ENCODE measurements around the gene TEAD3. TPM values are rescaled to one million over a fixed set of nuclear protein-coding genes. Genes with fewer than 3 reads are reported as not detected.

The TEAD3 gene
- total and polyA plus RNA-seq, 2 experiments from 2014 or later, result 15.0 to 26.5 TPM

DNA sequence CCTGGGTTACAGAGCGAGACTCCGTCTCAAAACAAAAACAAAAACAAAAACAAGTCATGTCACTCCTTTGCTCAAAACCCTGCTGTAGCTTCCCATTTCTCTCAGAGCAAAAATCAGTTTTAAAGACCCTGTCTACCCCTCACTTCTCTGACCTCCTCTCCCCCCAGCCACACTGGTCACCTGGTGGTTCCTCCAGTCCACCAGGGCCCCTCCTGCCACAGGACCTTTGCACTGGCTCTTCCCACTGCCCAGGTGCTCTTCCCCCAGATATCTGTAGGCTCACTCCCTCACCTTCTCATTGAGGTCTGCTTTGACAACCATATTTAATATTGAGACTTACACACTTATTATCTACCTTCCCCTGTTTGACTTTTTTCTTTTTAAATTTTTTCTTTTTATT, 4.9 kb upstream of the TEAD3 start:
- Mint-ChIP-seq H3K27me3 (ENCODE audit: insufficient read depth, low read depth, poor library complexity) (peaks cover 30% of the 10 kb centered on the region), H3K27ac (no peak overlapping the region), H3K9me3 (no peaks in the 10 kb centered on the region; the same call in 2 of the 3 replicates), H3K4me3 (no peak overlapping the region), H3K4me1 (peaks cover 39% of the 10 kb centered on the region), H3K36me3 (ENCODE audit: low read depth) (peaks cover 5% of the 10 kb centered on the region; the same call in 1 of the 3 replicates)
- no peak overlapping the region for H3K4me3 ChIP-seq
- H2AFZ ChIP-seq, result no peak overlapping the region
- no peaks in the 10 kb centered on the region for H3K36me3 ChIP-seq (ENCODE audit: insufficient read depth)
- H3K27ac ChIP-seq (ENCODE audit: low read depth), result no peak overlapping the region
- H3K4me1 ChIP-seq (ENCODE audit: insufficient read depth), result peaks cover 34% of the 10 kb centered on the region
- no peak overlapping the region for H3K4me2 ChIP-seq
- peaks cover 23% of the 10 kb centered on the region; the same call in 1 of the 2 replicates for H3F3A ChIP-seq (replicated peaks; ENCODE audit: low read depth)
- peaks cover 17% of the 10 kb centered on the region; the same call in 1 of the 2 replicates for H3K27me3 ChIP-seq (ENCODE audit: insufficient read depth)
- no peak for DNase-seq (ENCODE audit: low spot score)
- no peaks in the 10 kb centered on the region for H4K20me1 ChIP-seq (replicated peaks; ENCODE audit: insufficient read depth)
- H3K79me2 ChIP-seq (replicated peaks; ENCODE audit: insufficient read depth), result no peaks in the 10 kb centered on the region
- TF ChIP-seq EZH2phosphoT487 (IDR thresholded peaks at IDR 0.05; ENCODE audit: unreplicated experiment) (no peak), EZH2 (IDR thresholded peaks at IDR 0.05; ENCODE audit: low read depth, unreplicated experiment) (no peak), POLR2AphosphoS5 (IDR thresholded peaks at IDR 0.05; ENCODE audit: low read depth) (no peak), CREB1 (CRISPR knock-in tag; IDR thresholded peaks at IDR 0.05; ENCODE audit: low read depth) (no peak), STAT1 (IDR thresholded peaks at IDR 0.05; ENCODE audit: unreplicated experiment) (no peak), JUNB (IDR thresholded peaks at IDR 0.05; ENCODE audit: unreplicated experiment) (no peak), ZNF331 (CRISPR knock-in tag; IDR thresholded peaks at IDR 0.05; ENCODE audit: low read depth) (no peak), ETS1 (IDR thresholded peaks at IDR 0.05) (no peak), ZNF114 (CRISPR knock-in tag; IDR thresholded peaks at IDR 0.05) (no peak), NANOG (IDR thresholded peaks at IDR 0.05; ENCODE audit: borderline replicate concordance) (no peak)
- TF ChIP-seq, protein P1, sequence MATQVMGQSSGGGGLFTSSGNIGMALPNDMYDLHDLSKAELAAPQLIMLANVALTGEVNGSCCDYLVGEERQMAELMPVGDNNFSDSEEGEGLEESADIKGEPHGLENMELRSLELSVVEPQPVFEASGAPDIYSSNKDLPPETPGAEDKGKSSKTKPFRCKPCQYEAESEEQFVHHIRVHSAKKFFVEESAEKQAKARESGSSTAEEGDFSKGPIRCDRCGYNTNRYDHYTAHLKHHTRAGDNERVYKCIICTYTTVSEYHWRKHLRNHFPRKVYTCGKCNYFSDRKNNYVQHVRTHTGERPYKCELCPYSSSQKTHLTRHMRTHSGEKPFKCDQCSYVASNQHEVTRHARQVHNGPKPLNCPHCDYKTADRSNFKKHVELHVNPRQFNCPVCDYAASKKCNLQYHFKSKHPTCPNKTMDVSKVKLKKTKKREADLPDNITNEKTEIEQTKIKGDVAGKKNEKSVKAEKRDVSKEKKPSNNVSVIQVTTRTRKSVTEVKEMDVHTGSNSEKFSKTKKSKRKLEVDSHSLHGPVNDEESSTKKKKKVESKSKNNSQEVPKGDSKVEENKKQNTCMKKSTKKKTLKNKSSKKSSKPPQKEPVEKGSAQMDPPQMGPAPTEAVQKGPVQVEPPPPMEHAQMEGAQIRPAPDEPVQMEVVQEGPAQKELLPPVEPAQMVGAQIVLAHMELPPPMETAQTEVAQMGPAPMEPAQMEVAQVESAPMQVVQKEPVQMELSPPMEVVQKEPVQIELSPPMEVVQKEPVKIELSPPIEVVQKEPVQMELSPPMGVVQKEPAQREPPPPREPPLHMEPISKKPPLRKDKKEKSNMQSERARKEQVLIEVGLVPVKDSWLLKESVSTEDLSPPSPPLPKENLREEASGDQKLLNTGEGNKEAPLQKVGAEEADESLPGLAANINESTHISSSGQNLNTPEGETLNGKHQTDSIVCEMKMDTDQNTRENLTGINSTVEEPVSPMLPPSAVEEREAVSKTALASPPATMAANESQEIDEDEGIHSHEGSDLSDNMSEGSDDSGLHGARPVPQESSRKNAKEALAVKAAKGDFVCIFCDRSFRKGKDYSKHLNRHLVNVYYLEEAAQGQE (IDR thresholded peaks at IDR 0.05; ENCODE audit: unreplicated experiment), result no peak
- TF ChIP-seq, protein P2, sequence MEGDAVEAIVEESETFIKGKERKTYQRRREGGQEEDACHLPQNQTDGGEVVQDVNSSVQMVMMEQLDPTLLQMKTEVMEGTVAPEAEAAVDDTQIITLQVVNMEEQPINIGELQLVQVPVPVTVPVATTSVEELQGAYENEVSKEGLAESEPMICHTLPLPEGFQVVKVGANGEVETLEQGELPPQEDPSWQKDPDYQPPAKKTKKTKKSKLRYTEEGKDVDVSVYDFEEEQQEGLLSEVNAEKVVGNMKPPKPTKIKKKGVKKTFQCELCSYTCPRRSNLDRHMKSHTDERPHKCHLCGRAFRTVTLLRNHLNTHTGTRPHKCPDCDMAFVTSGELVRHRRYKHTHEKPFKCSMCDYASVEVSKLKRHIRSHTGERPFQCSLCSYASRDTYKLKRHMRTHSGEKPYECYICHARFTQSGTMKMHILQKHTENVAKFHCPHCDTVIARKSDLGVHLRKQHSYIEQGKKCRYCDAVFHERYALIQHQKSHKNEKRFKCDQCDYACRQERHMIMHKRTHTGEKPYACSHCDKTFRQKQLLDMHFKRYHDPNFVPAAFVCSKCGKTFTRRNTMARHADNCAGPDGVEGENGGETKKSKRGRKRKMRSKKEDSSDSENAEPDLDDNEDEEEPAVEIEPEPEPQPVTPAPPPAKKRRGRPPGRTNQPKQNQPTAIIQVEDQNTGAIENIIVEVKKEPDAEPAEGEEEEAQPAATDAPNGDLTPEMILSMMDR (conservative IDR thresholded peaks at IDR 0.05; ENCODE audit: low read depth in 2 of 2), result no peak
- TF ChIP-seq, protein P3, sequence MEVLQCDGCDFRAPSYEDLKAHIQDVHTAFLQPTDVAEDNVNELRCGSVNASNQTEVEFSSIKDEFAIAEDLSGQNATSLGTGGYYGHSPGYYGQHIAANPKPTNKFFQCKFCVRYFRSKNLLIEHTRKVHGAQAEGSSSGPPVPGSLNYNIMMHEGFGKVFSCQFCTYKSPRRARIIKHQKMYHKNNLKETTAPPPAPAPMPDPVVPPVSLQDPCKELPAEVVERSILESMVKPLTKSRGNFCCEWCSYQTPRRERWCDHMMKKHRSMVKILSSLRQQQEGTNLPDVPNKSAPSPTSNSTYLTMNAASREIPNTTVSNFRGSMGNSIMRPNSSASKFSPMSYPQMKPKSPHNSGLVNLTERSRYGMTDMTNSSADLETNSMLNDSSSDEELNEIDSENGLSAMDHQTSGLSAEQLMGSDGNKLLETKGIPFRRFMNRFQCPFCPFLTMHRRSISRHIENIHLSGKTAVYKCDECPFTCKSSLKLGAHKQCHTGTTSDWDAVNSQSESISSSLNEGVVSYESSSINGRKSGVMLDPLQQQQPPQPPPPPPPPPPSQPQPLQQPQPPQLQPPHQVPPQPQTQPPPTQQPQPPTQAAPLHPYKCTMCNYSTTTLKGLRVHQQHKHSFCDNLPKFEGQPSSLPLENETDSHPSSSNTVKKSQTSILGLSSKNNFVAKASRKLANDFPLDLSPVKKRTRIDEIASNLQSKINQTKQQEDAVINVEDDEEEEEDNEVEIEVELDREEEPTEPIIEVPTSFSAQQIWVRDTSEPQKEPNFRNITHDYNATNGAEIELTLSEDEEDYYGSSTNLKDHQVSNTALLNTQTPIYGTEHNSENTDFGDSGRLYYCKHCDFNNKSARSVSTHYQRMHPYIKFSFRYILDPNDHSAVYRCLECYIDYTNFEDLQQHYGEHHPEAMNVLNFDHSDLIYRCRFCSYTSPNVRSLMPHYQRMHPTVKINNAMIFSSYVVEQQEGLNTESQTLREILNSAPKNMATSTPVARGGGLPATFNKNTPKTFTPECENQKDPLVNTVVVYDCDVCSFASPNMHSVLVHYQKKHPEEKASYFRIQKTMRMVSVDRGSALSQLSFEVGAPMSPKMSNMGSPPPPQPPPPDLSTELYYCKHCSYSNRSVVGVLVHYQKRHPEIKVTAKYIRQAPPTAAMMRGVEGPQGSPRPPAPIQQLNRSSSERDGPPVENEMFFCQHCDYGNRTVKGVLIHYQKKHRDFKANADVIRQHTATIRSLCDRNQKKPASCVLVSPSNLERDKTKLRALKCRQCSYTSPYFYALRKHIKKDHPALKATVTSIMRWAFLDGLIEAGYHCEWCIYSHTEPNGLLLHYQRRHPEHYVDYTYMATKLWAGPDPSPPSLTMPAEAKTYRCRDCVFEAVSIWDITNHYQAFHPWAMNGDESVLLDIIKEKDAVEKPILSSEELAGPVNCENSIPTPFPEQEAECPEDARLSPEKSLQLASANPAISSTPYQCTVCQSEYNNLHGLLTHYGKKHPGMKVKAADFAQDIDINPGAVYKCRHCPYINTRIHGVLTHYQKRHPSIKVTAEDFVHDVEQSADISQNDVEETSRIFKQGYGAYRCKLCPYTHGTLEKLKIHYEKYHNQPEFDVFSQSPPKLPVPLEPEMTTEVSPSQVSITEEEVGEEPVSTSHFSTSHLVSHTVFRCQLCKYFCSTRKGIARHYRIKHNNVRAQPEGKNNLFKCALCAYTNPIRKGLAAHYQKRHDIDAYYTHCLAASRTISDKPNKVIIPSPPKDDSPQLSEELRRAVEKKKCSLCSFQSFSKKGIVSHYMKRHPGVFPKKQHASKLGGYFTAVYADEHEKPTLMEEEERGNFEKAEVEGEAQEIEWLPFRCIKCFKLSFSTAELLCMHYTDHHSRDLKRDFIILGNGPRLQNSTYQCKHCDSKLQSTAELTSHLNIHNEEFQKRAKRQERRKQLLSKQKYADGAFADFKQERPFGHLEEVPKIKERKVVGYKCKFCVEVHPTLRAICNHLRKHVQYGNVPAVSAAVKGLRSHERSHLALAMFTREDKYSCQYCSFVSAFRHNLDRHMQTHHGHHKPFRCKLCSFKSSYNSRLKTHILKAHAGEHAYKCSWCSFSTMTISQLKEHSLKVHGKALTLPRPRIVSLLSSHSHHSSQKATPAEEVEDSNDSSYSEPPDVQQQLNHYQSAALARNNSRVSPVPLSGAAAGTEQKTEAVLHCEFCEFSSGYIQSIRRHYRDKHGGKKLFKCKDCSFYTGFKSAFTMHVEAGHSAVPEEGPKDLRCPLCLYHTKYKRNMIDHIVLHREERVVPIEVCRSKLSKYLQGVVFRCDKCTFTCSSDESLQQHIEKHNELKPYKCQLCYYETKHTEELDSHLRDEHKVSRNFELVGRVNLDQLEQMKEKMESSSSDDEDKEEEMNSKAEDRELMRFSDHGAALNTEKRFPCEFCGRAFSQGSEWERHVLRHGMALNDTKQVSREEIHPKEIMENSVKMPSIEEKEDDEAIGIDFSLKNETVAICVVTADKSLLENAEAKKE (CRISPR knock-in tag; IDR thresholded peaks at IDR 0.05), result no peak
- H3K9me2 ChIP-seq (ENCODE audit: insufficient read depth), result no peaks in the 10 kb centered on the region
- ATAC-seq, result no peak

Data from GM23338 (cell line).